H1 (cell line): ENCODE data around the gene TBC1D4.

Experiments
- CREB1 ChIP-seq: IDR thresholded peaks from 2 replicates; pipeline ENCODE4 v1.6.1; 2012; ENCODE audit warnings: inconsistent platforms
- CTCF ChIP-seq, 3 experiments: IDR thresholded peaks; 1 replicate in 2 of 3; 2 replicates in 1 of 3; pipeline versions ENCODE4 v1.5.1 to v1.6.1; 2011; ENCODE audit warnings: low read length in 3 of 3, mild to moderate bottlenecking in 3 of 3, inconsistent platforms in 2 of 3, low read depth in 1 of 3, moderate library complexity in 1 of 3; ENCODE audit not compliant: insufficient read depth in 1 of 3; ENCODE audit errors: control extremely low read depth in 1 of 3
- EZH2 ChIP-seq: fragments of 200-600 bp; sonication (generic); IDR thresholded peaks from 2 replicates; pipeline ENCODE4 v1.7.1; 2012; ENCODE audit warnings: low read depth, mild to moderate bottlenecking, moderate library complexity, low read length, inconsistent platforms; ENCODE audit not compliant: severe bottlenecking
- GABPA ChIP-seq: IDR thresholded peaks from 2 replicates; pipeline ENCODE4 v1.6.1; 2011; ENCODE audit warnings: mild to moderate bottlenecking, low read length, moderate library complexity, borderline replicate concordance; ENCODE audit not compliant: insufficient read depth
- HDAC2 ChIP-seq, 2 experiments: fragments of 300-600 bp in 1 of 2; sonication (generic) in 1 of 2; IDR thresholded peaks; 2 replicates each; pipeline ENCODE4 v1.6.1; 2011 to 2012; ENCODE audit warnings: low read depth in 2 of 2, low read length in 2 of 2, mild to moderate bottlenecking in 2 of 2, moderate library complexity in 2 of 2, borderline replicate concordance in 1 of 2, inconsistent platforms in 1 of 2
- KDM1A ChIP-seq: fragments of 200-600, 300-600 bp; sonication (generic); IDR thresholded peaks from 2 replicates; pipeline ENCODE4 v1.7.1; 2016; ENCODE audit warnings: mild to moderate bottlenecking, low read length, borderline replicate concordance
- KDM5A ChIP-seq: fragments of 200-600 bp; IDR thresholded peaks from 2 replicates; pipeline ENCODE4 v1.7.1; 2012; ENCODE audit warnings: mild to moderate bottlenecking, low read length, inconsistent platforms, mixed read lengths
- POLR2AphosphoS5 ChIP-seq: IDR thresholded peaks from 2 replicates; pipeline ENCODE4 v1.6.1; 2011; ENCODE audit warnings: low read depth, low read length
- RAD21 ChIP-seq, 2 experiments: IDR thresholded peaks in 1 of 2; conservative IDR thresholded peaks in 1 of 2; 2 replicates each; pipeline ENCODE4 v1.6.1; 2011; ENCODE audit warnings: low read depth in 2 of 2, low read length in 2 of 2, improper control_type of control experiment in 1 of 2, inconsistent platforms in 1 of 2, mild to moderate bottlenecking in 1 of 2, moderate library complexity in 1 of 2
- RNF2 ChIP-seq: fragments of 200-900, 300-1000 bp; sonication (generic); IDR thresholded peaks from 2 replicates; pipeline ENCODE4 v1.7.1; 2016; ENCODE audit warnings: borderline replicate concordance, low read depth, mild to moderate bottlenecking, antibody characterized with exemption, low read length; ENCODE audit not compliant: poor library complexity, severe bottlenecking; ENCODE audit errors: missing control alignments
- TAF1 ChIP-seq: IDR thresholded peaks from 2 replicates; pipeline ENCODE4 v1.6.1; 2011; ENCODE audit warnings: mild to moderate bottlenecking, low read depth, low read length
- TEAD4 ChIP-seq: IDR thresholded peaks from 2 replicates; pipeline ENCODE4 v1.6.1; 2012; ENCODE audit warnings: low read depth, low read length, inconsistent platforms, mixed read lengths

- TF ChIP-seq POLR2AphosphoS5 (no peak), RNF2 (no peak), KDM1A (no peak), GABPA (no peak), TEAD4 (no peak), EZH2 (no peak), HDAC2 (IDR thresholded peaks at IDR 0.05; ENCODE audit: borderline replicate concordance in 1 of 2, low read depth in 2 of 2, low read length in 2 of 2) (no peak), CTCF (IDR thresholded peaks at IDR 0.05; ENCODE audit: control extremely low read depth in 1 of 3, insufficient read depth in 1 of 3, low read depth in 1 of 3, low read length in 3 of 3) (no peak), KDM5A (no peak), TAF1 (no peak), CREB1 (no peak), RAD21 (IDR thresholded peaks at IDR 0.05 in 1 of 2, conservative IDR thresholded peaks at IDR 0.05 in 1 of 2; ENCODE audit: low read depth in 2 of 2, low read length in 2 of 2) (no peak)
These were observed 59.9 kb downstream of the TBC1D4 start for GRCh38 chr13:75422028-75422427.
